ENCODE results near the gene KCTD14.

Gene KCTD14, protein sequence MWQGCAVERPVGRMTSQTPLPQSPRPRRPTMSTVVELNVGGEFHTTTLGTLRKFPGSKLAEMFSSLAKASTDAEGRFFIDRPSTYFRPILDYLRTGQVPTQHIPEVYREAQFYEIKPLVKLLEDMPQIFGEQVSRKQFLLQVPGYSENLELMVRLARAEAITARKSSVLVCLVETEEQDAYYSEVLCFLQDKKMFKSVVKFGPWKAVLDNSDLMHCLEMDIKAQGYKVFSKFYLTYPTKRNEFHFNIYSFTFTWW

GRCh38 chr11:78022397-78023396 is at the start of gene KCTD14:
Gene KCTD14 (minus strand): TSS chr11:78023276. CDS start chr11:78023249, 27 bp downstream.
- no peaks in the 10 kb centered on the region for H3K36me3 Mint-ChIP-seq (ENCODE audit: low read depth)
- no peak within 1 kb of the TSS for H3K27ac Mint-ChIP-seq
- no peaks in the 10 kb centered on the region for H3K9me3 Mint-ChIP-seq
- no peak for DNase-seq (ENCODE audit: low spot score)
- peaks cover 22% of the 10 kb centered on the region for H3K27me3 Mint-ChIP-seq (ENCODE audit: low read depth)
- H3K4me3 Mint-ChIP-seq = no peak within 1 kb of the TSS
- peaks cover 3% of the 10 kb centered on the region for H3K4me1 Mint-ChIP-seq (ENCODE audit: low read depth)

- no peak for DNase-seq (ENCODE audit: low spot score)
- H3K27ac Mint-ChIP-seq = no peak overlapping the region
- H3K9me3 Mint-ChIP-seq = no peaks in the 10 kb centered on the region
These were observed 49.4 kb upstream of the KCTD14 start for GRCh38 chr11:78072455-78072854.

DNA sequence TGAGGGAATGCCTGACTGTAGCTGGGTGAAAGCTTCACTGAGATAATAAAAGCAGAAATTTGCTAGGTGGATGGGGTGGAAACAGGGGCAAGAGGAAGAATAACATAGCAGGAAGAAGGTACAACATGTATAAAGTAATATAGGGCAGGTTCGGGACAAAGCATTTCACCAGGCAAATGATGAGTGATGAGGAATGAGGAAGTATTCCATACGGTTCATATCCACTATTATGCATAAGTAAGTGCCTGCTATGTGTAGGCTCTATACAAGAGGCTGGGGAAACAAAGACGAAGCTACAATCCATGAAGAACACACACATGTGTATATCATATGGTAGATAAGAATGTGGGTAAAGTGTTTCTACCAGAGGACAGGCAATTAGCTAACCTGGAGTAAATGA is 48.6 kb upstream of the KCTD14 start:
- no peaks in the 10 kb centered on the region for H3K9me3 Mint-ChIP-seq
- peaks cover 13% of the 10 kb centered on the region for H3K4me1 Mint-ChIP-seq (ENCODE audit: low read depth)
- peak overlapping the region; percentile 5 for H3K27ac Mint-ChIP-seq
- peaks cover 48% of the 10 kb centered on the region for H3K36me3 Mint-ChIP-seq (ENCODE audit: low read depth)
- no peak for DNase-seq (ENCODE audit: low spot score)
- no peak overlapping the region for H3K4me3 Mint-ChIP-seq
- no peaks in the 10 kb centered on the region for H3K27me3 Mint-ChIP-seq (ENCODE audit: low read depth)

More at GRCh38 chr11:78072455-78072854, 49.4 kb upstream of the KCTD14 start:
- H3K4me1 Mint-ChIP-seq (ENCODE audit: low read depth) = peaks cover 16% of the 10 kb centered on the region
- peaks cover 48% of the 10 kb centered on the region for H3K36me3 Mint-ChIP-seq (ENCODE audit: low read depth)
- H3K4me3 Mint-ChIP-seq = no peak overlapping the region
- H3K27me3 Mint-ChIP-seq (ENCODE audit: low read depth) = no peaks in the 10 kb centered on the region

DNA sequence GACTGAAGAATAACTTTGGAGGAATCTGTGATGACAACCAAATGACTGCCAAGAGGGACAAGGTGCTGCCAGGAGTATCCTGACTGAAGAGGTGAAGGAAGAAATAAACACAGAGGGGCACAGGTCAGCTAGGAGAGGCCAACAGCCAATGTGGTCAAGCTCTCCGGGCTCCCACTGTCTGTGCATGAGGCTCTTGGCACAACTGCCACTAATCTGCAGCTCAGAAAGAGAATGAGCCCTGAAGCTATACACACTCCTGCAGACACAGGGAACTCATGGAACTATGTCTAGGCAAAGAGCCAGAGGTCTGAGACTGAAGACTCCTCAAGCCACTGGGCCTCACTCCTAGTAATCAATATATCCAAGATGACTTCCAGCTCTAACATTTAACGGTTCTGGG is 47.5 kb upstream of the KCTD14 start:
- no peak overlapping the region for H3K27ac Mint-ChIP-seq
- no peak for DNase-seq (ENCODE audit: low spot score)
- no peaks in the 10 kb centered on the region for H3K9me3 Mint-ChIP-seq
- H3K4me3 Mint-ChIP-seq = no peak overlapping the region
- peaks cover 7% of the 10 kb centered on the region for H3K4me1 Mint-ChIP-seq (ENCODE audit: low read depth)
- peaks cover 44% of the 10 kb centered on the region for H3K36me3 Mint-ChIP-seq (ENCODE audit: low read depth)
- no peaks in the 10 kb centered on the region for H3K27me3 Mint-ChIP-seq (ENCODE audit: low read depth)

- Mint-ChIP-seq H3K4me1 (ENCODE audit: low read depth) (peaks cover 2% of the 10 kb centered on the region), H3K36me3 (ENCODE audit: low read depth) (peaks cover 39% of the 10 kb centered on the region), H3K9me3 (no peaks in the 10 kb centered on the region), H3K27ac (no peak overlapping the region), H3K4me3 (no peak overlapping the region), H3K27me3 (ENCODE audit: low read depth) (no peaks in the 10 kb centered on the region)
- no peak for DNase-seq (ENCODE audit: low spot score)
These were observed 46.4 kb upstream of the KCTD14 start for GRCh38 chr11:78069465-78069864.

DNA sequence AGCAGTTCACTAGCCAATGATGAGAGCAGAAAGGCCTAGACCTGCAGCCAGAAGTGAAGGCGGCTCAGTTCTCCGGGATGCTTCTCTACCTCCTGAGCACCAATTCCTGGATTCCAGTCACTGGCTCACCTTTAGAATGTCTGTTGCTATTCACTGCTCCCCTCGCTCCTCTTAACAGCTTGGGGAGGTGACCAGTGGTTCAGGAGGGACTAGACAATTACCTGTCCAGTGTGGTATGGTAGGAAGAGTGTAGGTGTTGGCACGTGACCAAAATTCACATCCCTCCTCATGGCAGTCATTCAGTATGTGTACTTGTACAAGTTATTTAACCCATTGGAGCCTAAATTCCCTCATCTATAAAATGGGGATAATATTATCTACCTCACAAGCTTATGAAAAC is 44.6 kb upstream of the KCTD14 start:
- H3K9me3 Mint-ChIP-seq = no peaks in the 10 kb centered on the region
- peaks cover 41% of the 10 kb centered on the region for H3K36me3 Mint-ChIP-seq (ENCODE audit: low read depth)
- no peak overlapping the region for H3K4me3 Mint-ChIP-seq
- peaks cover 2% of the 10 kb centered on the region for H3K4me1 Mint-ChIP-seq (ENCODE audit: low read depth)
- H3K27ac Mint-ChIP-seq = no peak overlapping the region
- DNase-seq (ENCODE audit: low spot score) = no peak
- no peaks in the 10 kb centered on the region for H3K27me3 Mint-ChIP-seq (ENCODE audit: low read depth)

DNA sequence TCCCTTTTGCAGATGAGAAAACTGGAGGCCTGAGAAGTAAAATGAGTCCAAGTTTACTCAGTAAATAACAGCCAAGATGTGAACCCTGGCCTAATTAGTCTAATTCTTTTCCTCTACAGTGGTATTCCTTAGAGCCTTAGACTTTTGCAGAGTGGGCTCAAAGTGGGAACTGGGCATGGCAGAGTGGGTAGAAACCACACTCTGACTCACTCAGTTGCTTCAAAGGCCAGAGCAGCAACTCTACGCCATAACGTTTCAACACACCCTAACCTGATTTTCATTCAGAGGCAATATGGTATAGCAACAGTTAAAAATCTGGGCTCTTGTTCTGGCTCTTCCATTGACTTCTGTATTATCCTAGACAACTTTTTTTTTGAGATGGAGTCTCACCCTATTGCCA is 43.4 kb upstream of the KCTD14 start:
- H3K4me1 Mint-ChIP-seq (ENCODE audit: low read depth) = no peaks in the 10 kb centered on the region
- H3K27ac Mint-ChIP-seq = no peak overlapping the region
- no peak overlapping the region for H3K4me3 Mint-ChIP-seq
- peaks cover 33% of the 10 kb centered on the region for H3K36me3 Mint-ChIP-seq (ENCODE audit: low read depth)
- H3K27me3 Mint-ChIP-seq (ENCODE audit: low read depth) = no peaks in the 10 kb centered on the region
- DNase-seq (ENCODE audit: low spot score) = no peak
- no peaks in the 10 kb centered on the region for H3K9me3 Mint-ChIP-seq

GRCh38 chr11:78065203-78065602 is 42.1 kb upstream of the KCTD14 start:
- H3K4me1 Mint-ChIP-seq (ENCODE audit: low read depth) = no peaks in the 10 kb centered on the region
- peaks cover 25% of the 10 kb centered on the region for H3K36me3 Mint-ChIP-seq (ENCODE audit: low read depth)
- DNase-seq (ENCODE audit: low spot score) = no peak
- no peak overlapping the region for H3K4me3 Mint-ChIP-seq
- no peaks in the 10 kb centered on the region for H3K27me3 Mint-ChIP-seq (ENCODE audit: low read depth)
- no peak overlapping the region for H3K27ac Mint-ChIP-seq
- no peaks in the 10 kb centered on the region for H3K9me3 Mint-ChIP-seq

- Mint-ChIP-seq H3K9me3 (no peaks in the 10 kb centered on the region), H3K36me3 (ENCODE audit: low read depth) (peaks cover 13% of the 10 kb centered on the region), H3K4me1 (ENCODE audit: low read depth) (no peaks in the 10 kb centered on the region), H3K27me3 (ENCODE audit: low read depth) (no peaks in the 10 kb centered on the region), H3K27ac (no peak within 1 kb of the TSS), H3K4me3 (no peak within 1 kb of the TSS)
- DNase-seq (ENCODE audit: low spot score) = no peak
These were observed 40.5 kb upstream of the KCTD14 start, which contains the start of gene THRSP for GRCh38 chr11:78063440-78064181. Gene THRSP (plus strand): TSS chr11:78063861. CDS start chr11:78063882, 21 bp downstream.

DNA sequence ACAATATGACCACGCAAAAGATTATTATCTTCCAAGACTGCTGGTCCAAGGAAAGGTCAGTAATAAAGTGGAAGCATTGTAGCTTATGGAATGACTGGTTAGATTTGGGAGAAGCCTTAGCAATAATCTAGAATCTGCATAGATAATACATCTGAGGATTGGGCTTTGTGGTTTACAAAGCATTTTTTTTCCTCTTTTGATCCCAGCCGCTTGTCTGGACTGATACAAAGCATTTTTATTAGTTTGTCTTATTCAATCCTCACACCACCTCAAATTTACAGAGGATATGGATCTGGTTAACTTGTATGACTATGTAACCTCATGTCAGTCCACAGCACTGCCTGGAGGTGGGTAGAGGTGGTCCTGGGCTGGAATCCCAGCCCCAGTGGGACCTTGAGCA is 39.6 kb upstream of the KCTD14 start:
- no peak for DNase-seq (ENCODE audit: low spot score)
- no peaks in the 10 kb centered on the region for H3K4me1 Mint-ChIP-seq (ENCODE audit: low read depth)
- H3K27me3 Mint-ChIP-seq (ENCODE audit: low read depth) = no peaks in the 10 kb centered on the region

DNA sequence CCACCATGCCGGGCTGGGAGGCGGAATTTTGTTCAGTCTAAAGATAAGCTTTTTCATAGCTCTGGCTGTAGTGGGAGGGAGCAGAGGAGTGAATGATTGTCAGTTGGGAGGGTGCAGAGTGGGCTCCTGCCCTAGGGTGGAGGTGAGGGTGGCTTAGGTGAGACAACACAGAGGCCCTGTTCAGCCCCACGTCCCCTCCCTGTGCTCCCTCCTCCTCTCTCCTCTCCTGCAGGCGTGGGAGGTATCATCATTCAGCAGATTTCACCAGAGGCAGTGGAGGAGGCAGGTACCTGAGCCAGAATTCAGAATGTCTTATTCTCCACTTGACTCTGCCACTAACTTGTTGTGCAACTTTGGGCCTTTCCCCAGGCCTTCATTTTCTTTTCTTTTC is 38.8 kb upstream of the KCTD14 start:
- peaks cover 3% of the 10 kb centered on the region for H3K36me3 Mint-ChIP-seq (ENCODE audit: low read depth)
- no peaks in the 10 kb centered on the region for H3K4me1 Mint-ChIP-seq (ENCODE audit: low read depth)
- no peaks in the 10 kb centered on the region for H3K27me3 Mint-ChIP-seq (ENCODE audit: low read depth)
- no peak overlapping the region for H3K4me3 Mint-ChIP-seq
- no peaks in the 10 kb centered on the region for H3K9me3 Mint-ChIP-seq
- H3K27ac Mint-ChIP-seq = no peak overlapping the region
- DNase-seq (ENCODE audit: low spot score) = no peak

More for the DNA sequence above, 39.6 kb upstream of the KCTD14 start:
- Mint-ChIP-seq H3K27ac (no peak overlapping the region), H3K4me3 (no peak overlapping the region), H3K9me3 (no peaks in the 10 kb centered on the region), H3K36me3 (ENCODE audit: low read depth) (peaks cover 8% of the 10 kb centered on the region)

DNA sequence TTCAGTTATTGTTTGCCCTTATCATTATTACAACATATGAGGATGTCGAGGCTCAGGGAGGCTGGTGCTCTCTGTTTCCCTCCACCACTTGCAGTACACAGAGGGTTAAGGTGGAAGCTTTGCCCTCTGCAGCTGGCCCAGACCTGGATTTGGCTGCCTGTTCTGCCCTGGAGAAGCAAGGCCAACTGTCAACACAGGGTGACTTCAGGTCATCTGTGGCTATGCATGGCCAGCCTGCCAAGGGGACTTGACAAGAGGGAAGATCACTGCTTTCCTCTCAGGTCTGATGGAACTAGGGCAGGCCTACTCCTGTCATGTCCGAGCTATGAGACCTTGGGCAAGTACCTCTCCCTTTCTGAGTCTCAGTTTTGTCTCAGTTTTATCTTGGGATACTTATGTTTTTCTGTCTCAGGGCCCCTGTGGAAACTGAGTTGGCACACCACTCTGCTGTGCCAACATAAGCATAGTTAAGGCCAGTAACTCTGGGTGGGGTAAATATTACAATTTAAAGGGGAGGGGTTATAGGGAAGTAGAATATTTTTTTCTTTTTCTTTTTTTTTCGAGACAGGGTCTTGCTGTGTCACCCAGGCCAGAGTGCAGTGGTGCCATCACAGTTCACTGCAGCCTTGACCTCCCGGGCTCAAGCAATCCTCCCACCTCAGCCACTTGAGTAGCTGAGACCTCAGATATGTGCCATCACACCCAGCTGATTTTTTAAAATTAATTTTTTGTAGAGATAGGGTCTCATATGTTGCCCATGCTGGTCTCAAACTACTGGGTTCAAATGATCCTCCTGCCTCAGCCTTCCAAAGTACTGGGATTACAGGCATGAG is 38.2 kb upstream of the KCTD14 start:
- Mint-ChIP-seq H3K4me3 (no peak overlapping the region), H3K27me3 (ENCODE audit: low read depth) (no peaks in the 10 kb centered on the region), H3K27ac (no peak overlapping the region), H3K9me3 (no peaks in the 10 kb centered on the region), H3K36me3 (ENCODE audit: low read depth) (peaks cover 3% of the 10 kb centered on the region), H3K4me1 (ENCODE audit: low read depth) (no peaks in the 10 kb centered on the region)
- DNase-seq (ENCODE audit: low spot score) = no peak

- no peak overlapping the region for H3K4me3 Mint-ChIP-seq
- no peak overlapping the region for H3K27ac Mint-ChIP-seq
- H3K36me3 Mint-ChIP-seq (ENCODE audit: low read depth) = peaks cover 3% of the 10 kb centered on the region
These were observed 37.5 kb upstream of the KCTD14 start for GRCh38 chr11:78060533-78060932.

More at GRCh38 chr11:78060533-78060932, 37.5 kb upstream of the KCTD14 start:
- no peaks in the 10 kb centered on the region for H3K27me3 Mint-ChIP-seq (ENCODE audit: low read depth)
- H3K4me1 Mint-ChIP-seq (ENCODE audit: low read depth) = no peaks in the 10 kb centered on the region
- DNase-seq (ENCODE audit: low spot score) = no peak
- H3K9me3 Mint-ChIP-seq = no peaks in the 10 kb centered on the region

Data from T-helper 2 cell treated with Interferon-gamma antibody and Interleukin-4, amounts not matched to agents 5 μg/mL and 100 μg/mL, for 36 hours (primary cell).